ENCODE measurements around the gene TTC17.

The TTC17 gene

DNA sequence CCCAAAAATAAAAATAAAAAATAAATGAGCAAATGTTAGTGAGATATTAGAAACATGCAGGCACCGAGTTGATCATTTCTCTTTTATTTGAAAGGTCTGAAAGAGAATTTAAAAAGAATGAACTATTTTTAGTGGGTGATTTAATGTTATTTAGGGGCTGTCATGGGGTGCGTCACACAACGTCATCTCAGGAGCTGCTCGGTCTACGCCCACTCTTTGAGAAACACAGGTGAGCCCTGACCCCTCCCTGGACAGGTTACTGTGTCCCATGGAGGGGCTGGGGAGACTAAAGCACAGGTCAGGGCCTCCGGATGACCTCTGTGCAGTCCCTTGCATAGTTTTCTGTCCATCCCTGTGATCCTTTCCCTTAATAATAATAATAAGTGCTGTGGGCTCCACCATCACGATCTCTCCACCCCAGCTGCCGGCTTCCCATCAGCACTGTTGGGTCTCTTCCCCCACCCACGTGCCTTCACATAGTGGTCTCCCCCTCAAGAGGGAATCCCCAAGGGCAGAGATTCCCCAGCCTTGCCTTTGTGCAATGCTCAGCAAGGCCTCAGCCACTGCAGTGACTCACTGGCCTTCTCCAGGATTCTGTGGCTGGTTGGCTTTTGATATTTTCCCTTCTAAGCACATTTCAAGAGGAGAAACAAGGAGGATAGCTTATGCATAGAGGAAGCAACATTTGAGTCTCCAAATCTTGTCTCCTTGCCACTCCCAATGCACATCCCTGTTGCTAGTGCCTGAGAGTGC, 159.9 kb downstream of the TTC17 start:
- no peak for TF ChIP-seq SIN3A (IDR thresholded peaks at IDR 0.05; ENCODE audit: borderline replicate concordance, insufficient read depth, low read length)
- TF ChIP-seq, protein P1, sequence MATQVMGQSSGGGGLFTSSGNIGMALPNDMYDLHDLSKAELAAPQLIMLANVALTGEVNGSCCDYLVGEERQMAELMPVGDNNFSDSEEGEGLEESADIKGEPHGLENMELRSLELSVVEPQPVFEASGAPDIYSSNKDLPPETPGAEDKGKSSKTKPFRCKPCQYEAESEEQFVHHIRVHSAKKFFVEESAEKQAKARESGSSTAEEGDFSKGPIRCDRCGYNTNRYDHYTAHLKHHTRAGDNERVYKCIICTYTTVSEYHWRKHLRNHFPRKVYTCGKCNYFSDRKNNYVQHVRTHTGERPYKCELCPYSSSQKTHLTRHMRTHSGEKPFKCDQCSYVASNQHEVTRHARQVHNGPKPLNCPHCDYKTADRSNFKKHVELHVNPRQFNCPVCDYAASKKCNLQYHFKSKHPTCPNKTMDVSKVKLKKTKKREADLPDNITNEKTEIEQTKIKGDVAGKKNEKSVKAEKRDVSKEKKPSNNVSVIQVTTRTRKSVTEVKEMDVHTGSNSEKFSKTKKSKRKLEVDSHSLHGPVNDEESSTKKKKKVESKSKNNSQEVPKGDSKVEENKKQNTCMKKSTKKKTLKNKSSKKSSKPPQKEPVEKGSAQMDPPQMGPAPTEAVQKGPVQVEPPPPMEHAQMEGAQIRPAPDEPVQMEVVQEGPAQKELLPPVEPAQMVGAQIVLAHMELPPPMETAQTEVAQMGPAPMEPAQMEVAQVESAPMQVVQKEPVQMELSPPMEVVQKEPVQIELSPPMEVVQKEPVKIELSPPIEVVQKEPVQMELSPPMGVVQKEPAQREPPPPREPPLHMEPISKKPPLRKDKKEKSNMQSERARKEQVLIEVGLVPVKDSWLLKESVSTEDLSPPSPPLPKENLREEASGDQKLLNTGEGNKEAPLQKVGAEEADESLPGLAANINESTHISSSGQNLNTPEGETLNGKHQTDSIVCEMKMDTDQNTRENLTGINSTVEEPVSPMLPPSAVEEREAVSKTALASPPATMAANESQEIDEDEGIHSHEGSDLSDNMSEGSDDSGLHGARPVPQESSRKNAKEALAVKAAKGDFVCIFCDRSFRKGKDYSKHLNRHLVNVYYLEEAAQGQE (IDR thresholded peaks at IDR 0.05; ENCODE audit: insufficient read depth in 1 of 2, low read depth in 2 of 2, low read length in 2 of 2) = no peak
- TF ChIP-seq TAF1 (IDR thresholded peaks at IDR 0.05; ENCODE audit: borderline replicate concordance, insufficient read depth, low read length) = no peak
- no peak for TF ChIP-seq POLR2AphosphoS5 (IDR thresholded peaks at IDR 0.05; ENCODE audit: low read depth, low read length)
- TF ChIP-seq FOXP2 (optimal IDR thresholded peaks at IDR 0.05; ENCODE audit: borderline replicate concordance, extremely low read depth, extremely low read length, insufficient read depth) = no peak

DNA sequence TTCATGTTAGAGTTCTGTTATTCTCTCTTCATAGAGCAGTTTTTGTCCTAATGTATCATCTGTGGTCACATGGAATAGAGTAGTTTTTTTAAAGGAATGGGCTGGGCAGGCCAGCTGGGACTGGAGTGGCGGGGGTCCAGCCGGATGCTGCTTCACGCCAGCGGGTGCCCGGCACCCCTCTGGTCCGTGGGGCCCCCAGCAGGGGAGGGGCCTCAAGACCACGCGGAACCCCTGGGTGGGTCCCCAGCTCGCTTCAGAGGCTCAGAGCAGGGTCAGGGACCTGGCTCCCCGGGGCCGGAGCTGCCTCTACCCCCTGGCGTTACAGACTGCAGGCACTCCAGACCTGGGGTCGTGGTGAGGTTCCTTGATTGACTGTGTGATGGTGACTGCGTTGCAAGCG, 162.8 kb downstream of the TTC17 start:
- TF ChIP-seq SIN3A (IDR thresholded peaks at IDR 0.05; ENCODE audit: borderline replicate concordance, insufficient read depth, low read length) = no peak
- no peak for TF ChIP-seq TAF1 (IDR thresholded peaks at IDR 0.05; ENCODE audit: borderline replicate concordance, insufficient read depth, low read length)
- TF ChIP-seq POLR2AphosphoS5 (IDR thresholded peaks at IDR 0.05; ENCODE audit: low read depth, low read length) = no peak
- TF ChIP-seq FOXP2 (optimal IDR thresholded peaks at IDR 0.05; ENCODE audit: borderline replicate concordance, extremely low read depth, extremely low read length, insufficient read depth) = no peak
- TF ChIP-seq, protein P1 (IDR thresholded peaks at IDR 0.05; ENCODE audit: insufficient read depth in 1 of 2, low read depth in 2 of 2, low read length in 2 of 2) = no peak

- TF ChIP-seq POLR2AphosphoS5 (IDR thresholded peaks at IDR 0.05; ENCODE audit: low read depth, low read length) = no peak
- TF ChIP-seq TAF1 (IDR thresholded peaks at IDR 0.05; ENCODE audit: borderline replicate concordance, insufficient read depth, low read length) = no peak
- TF ChIP-seq, protein P1 (IDR thresholded peaks at IDR 0.05; ENCODE audit: insufficient read depth in 1 of 2, low read depth in 2 of 2, low read length in 2 of 2) = no peak
- no peak for TF ChIP-seq FOXP2 (optimal IDR thresholded peaks at IDR 0.05; ENCODE audit: borderline replicate concordance, extremely low read depth, extremely low read length, insufficient read depth)
- no peak for TF ChIP-seq SIN3A (IDR thresholded peaks at IDR 0.05; ENCODE audit: borderline replicate concordance, insufficient read depth, low read length)
Observed at GRCh38 chr11:43523632-43524031, 164.9 kb downstream of the TTC17 start.

GRCh38 chr11:43532041-43532440, 173.3 kb downstream of the TTC17 start:
- TF ChIP-seq SIN3A (IDR thresholded peaks at IDR 0.05; ENCODE audit: borderline replicate concordance, insufficient read depth, low read length) (no peak), FOXP2 (optimal IDR thresholded peaks at IDR 0.05; ENCODE audit: borderline replicate concordance, extremely low read depth, extremely low read length, insufficient read depth) (no peak), POLR2AphosphoS5 (IDR thresholded peaks at IDR 0.05; ENCODE audit: low read depth, low read length) (no peak), TAF1 (IDR thresholded peaks at IDR 0.05; ENCODE audit: borderline replicate concordance, insufficient read depth, low read length) (no peak)
- TF ChIP-seq, protein P1 (IDR thresholded peaks at IDR 0.05; ENCODE audit: insufficient read depth in 1 of 2, low read depth in 2 of 2, low read length in 2 of 2) = no peak

Measured in PFSK-1 (cell line).